GM12892 (cell line): ENCODE data around the gene FBXO41.

Experiments used
- POLR2A ChIP-seq: IDR thresholded peaks from 2 replicates; pipeline ENCODE4 v1.6.1; 2011; ENCODE audit warnings: low read depth, low read length, control low read depth
- POLR2AphosphoS5 ChIP-seq: IDR thresholded peaks from 2 replicates; pipeline ENCODE4 v1.6.1; 2011; ENCODE audit warnings: low read depth, low read length, control low read depth

GRCh38 chr2:73314441-73314840 is 30.2 kb upstream of the FBXO41 start:
- TF ChIP-seq POLR2A (no peak), POLR2AphosphoS5 (no peak)
